Activated CD4-positive, CD25-positive, alpha-beta regulatory T cell treated with anti-CD3 and anti-CD28 coated beads, Interleukin-2, amount 50 U/mL, for 16 hours (primary cell): ENCODE data around the gene PHACTR2.
"Not testable (repeated sequence)": the region's sequence is repeated elsewhere in the genome, so short reads cannot be mapped to it uniquely, and the experiment has no call there.

ENCODE experiments used
- DNase-seq: peaks from one replicate; pipeline ENCODE4 v3.0.0-alpha.2; 2020; ENCODE audit warnings: low read depth, low spot score

The PHACTR2 gene

DNA sequence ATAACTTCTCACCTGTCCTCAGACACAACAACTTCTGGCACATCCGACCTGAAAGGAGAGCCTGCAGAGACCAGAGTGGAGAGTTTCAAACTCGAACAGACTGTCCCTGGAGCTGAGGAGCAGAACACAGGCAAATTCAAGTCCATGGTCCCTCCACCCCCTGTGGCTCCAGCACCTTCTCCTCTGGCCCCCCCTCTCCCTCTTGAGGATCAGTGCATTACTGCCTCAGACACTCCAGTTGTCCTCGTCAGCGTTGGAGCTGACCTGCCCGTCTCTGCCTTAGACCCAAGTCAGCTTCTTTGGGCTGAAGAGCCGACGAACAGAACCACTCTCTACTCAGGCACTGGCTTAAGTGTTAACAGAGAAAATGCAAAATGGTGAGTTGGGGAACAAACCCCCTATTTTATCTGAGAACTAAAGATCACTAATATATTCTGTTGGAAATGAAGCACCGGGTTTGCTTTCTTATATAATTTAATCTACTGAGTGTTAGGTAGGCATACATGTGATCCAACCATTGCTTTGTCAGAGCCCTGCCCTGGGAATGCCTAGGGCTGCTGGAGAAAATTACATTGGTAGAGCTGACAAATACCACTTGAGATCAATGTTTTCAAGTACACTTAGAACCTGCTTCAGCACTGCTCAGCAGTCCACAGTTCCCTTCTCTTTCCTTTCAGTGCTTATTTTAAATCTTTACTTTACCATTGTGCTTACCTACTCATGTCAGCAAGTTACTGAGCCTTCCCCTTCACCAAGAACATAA is 87.8 kb downstream of the PHACTR2 start:
- DNase-seq = no peak

DNA sequence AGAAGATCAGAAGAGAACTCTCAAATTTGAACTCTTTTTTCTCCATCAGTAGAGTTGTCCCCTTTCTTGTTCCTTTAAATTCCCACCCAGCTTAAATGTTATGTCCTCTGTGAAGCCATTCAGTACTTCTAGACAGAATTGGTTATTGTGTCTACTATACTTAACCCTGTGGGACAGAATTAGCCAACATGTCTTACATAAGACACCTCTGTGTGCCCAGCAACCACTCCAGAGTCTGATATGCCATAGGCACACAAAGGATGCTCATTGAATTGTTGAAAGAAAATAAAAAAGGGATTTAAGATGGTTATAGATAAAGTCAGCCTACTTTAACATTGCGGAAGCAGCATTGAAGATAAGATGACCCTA is 88.4 kb downstream of the PHACTR2 start:
- DNase-seq = no peak

DNA sequence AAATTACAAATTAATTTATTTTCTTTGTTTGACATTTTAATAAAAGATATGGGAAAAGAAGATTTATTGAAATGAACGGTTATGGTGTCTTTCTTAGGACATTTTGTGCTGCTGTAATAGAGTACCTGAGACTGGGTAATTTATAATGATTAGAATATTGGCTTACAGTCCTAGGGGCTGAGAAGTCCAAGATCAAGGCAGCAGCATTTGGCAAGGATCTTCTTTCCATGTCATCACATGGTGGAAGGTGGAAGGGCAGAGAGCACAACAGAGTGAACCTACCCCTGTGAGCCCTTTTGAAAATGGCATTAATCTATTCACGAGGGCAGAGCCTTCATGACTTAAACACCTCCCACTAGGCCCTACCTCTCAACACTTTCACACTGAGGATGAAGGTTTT is 89.7 kb downstream of the PHACTR2 start:
- DNase-seq = no peak

DNA sequence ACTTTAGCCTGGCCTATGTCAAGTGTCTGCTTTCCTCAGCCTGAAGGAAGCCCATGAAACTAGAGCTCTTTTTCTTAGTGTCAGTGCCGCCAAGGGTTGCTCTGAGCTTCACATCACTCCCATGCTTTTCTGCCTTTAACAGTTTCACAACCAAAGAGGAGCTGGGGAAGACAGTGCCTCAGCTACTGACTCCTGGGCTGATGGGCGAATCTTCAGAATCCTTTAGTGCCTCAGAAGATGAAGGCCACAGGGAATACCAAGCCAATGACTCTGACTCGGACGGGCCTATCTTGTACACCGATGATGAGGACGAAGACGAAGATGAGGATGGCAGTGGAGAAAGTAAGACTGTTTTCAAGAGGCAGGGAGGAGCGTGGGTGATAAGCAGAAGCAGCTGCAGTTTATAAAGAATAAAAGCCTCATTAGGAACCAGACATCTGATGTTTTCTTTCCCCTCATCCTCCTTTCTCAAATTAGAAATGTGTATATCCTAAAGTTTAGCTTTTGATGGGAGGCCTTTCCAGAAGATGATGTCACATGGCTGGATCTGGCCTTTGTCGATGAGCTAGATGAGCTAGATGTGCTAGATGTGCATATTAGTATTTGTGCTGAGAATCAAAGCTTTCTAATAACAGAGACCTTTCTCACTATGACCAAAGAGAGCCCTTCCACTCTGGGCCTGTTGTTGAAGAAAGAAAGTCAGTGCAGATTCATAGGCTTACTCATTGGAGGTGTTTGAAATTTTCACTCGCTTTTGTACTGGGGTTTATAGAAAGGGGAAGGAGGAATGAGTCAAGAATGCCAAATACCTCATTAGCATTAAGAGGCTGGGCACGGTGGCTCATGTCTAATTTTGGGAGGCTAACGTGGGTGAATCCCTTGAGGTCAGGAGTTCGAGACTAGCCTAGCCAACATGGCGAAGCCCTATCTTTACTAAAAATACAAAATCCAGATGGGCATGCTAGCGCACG is 94.6 kb downstream of the PHACTR2 start:
- no peak for DNase-seq

DNA sequence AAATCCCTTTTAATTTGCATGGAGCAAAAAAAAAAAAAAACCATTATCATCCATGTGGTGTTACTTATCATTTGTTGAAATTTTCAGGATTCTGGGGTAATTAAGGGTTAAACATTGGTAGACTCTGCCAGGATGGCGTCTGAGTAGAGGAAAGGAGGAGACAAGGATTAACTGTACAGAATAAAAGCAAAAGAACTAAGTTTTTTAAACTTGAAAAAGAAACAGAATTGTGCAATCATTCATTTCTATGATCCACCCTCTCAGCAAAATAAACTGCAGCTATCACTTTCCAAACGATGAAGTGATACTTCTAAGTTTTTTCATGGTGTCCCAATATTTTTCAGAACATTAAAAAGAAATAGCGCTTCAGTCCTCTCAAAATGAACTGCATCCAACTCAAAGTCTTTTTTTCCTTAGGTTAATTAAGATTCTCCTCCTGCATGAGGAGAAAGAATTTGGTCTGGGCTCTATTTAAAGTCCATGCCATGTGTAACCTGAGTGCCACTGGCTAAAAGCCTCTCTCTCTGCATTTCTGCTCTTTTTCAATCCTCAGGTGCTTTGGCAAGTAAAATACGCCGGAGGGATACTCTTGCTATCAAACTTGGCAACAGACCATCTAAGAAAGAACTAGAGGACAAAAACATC is 95.9 kb downstream of the PHACTR2 start:
- DNase-seq = no peak

DNA sequence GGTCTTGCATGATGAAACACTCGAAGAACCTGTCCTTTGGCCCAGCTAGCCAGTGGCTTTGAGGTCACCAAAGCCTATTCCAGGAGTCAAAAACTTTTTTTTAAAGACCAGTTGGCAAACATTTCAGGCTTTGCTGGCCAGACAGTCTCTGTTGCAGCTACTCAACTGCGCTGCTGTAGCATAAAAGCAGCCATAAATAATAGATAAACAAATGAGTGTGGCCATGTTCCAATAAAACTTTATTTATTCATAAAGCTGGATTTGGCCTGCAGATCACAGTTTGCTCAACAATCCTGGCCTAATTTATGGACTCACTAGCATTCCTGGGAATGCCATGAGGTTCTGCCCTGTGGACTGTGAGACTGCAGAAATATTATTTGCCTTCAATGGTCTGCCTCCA is 96.6 kb downstream of the PHACTR2 start:
- no peak for DNase-seq

DNA sequence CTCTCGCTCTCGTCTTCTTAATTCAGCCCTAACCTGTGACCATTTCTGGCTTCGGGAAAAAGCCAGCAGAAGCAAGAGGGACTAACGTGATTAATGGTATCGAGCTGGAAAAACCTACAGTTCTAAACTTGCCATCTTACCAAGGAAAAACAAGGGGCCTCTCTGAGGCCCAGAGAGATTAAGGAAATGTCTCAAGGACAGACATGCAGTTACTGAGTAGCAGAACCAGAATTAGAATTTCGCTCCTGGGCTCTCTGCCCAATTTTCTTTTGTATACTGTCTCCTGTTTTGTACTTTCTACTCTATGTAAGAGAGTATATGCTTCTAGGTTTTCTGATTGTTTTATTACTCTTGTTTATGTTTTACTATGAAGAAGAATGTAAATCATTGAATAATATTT is 97.6 kb downstream of the PHACTR2 start:
- no peak for DNase-seq

DNA sequence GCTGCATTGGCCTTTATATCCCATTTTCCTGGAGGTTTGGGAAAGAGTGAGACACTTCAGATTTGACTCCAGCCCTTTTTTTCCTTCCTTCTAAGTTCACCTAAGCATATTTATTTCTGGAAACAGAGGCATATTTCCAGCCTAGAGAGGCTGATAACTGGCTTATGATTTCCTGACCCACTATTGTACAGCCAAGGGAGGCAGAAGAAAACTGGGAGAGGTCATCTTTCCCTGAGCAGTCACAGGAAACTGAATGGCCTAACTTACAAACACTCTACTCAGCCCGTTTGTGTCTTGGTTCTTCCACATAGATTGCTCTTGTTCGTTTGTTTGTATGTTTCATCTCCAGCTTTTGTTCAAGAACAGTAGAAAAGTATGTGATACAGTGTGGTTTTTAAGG is 101.2 kb downstream of the PHACTR2 start:
- no peak for DNase-seq

DNA sequence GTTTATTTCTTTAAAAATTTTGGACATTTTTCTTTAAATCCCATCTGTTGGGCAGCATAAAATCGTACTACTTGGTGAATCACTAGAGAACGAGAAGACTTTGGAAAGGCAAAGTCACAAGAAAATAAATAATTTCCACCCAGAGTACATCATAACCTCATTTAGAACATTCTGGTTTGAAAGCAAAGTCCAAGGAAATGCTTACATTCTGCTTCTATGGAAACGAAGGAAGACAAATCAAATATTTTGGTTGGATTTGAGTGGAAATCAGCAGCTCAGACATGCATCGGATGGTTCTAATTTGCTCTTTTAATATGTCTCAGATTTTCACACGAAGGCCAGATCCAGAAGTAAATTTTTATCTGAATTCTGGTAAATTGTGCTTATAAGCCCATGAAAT is 104.7 kb downstream of the PHACTR2 start:
- DNase-seq = no peak

DNA sequence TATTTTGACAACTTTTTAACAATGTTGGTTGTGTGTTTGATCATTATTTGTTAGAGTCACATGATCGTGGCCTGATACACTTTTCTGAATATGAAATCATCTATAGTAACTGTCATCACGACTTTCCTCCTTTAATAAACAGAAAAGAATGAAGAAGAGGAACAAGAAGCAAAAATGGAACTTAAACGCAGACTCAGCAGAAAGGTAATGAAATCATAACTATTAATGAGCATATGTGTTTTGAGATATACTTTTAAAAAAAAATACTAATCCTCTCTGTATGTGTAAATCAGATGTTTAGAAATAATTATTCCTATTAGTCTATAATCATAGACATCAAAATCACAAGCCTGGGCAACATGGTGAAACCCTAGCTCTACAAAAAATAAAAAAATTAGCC is 105.3 kb downstream of the PHACTR2 start:
- DNase-seq = no peak

DNA sequence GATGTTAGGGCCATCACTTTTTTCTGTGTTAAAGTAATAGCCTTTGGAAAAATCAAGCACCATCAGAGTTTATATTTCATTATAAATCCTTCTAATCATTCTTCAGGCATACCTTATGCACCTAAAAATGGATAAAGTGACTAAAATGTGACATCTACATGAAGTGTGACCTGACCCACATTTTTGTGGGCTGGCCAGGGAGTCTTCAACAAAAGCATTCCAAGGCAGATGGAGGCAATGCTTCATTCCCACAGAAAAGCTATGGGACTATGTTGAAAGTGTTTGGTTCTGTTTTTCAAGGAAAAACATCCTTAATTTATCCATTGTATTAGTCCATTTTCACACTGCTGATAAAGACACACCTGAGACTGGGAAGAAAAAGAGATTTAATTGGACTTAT is 106.6 kb downstream of the PHACTR2 start:
- no peak for DNase-seq

DNA sequence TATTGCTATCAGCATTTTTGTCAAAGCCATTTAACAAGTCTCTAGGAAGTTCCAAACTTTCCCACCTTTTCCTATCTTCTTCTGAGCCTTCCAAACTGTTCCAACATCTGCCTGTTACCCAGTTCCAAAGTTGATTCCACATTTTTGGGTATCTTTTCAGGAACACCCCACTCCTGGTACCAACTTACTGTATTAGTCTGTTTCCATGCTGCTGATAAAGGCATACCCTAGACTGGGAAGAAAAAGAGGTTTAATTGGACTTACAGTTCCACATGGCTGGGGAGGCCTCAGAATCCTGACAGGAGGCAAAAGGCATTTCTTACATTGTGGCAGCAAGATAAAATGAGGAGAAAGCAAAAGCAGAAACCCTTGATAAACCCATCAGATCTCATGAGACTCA is 108.6 kb downstream of the PHACTR2 start:
- not testable (repeated sequence) for DNase-seq

DNA sequence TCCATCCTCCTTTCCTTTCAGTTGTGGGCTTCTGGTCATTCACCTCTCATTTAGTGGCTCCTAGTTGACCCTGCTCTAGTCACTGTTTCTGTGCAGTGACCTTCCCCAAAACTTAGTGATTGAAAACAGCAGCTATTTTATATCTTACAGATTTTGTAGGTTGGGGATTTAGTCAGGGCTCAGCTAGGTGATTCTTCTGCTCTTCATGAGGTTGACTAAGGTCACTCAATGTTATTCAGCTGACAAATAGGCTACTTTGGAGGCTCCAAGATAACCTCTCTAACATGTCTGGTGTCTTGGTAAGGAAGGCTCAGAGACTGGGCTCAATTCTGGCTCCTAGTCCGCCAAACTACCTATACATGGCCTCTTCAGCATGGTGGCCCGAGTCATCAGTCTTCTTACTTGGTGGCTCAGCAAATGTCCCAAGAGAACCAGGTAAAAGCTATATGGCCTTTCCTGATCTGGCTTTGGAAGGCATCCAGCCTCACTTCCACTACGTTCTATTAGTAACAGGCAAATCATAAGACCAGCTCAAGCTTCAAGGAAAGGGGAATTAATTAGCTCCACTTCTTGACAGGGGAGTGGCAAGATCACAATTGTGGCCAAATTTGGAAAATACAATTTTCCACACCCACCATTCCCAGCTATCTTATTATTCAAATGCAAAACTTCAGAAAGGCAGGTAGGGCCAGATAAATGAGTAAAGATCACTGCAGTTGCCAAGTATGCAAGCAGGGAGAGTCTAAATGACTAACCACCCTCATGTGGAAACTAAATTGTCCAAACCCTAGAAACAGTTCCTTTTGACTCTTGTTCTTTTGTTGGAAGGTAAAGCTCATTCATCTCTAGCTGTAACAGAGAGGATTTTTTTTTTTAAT is 114.9 kb downstream of the PHACTR2 start:
- DNase-seq = no peak

DNA sequence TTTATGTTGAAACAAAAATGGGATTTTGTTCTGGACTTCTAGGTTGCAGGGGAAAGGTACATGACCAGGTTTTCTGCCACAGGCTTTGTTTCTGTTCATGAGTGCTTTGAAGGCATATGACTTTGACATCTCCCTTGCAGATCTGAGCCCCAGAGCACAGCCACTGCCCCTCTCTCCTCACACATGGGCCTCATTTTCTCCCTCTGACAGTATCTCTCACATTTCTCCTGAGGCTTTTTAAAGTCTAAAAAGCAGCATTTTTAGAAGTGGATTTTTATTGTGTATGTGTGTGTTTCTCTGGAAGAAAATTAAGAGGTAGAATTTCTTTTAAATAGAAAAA is 115.5 kb downstream of the PHACTR2 start:
- no peak for DNase-seq

DNA sequence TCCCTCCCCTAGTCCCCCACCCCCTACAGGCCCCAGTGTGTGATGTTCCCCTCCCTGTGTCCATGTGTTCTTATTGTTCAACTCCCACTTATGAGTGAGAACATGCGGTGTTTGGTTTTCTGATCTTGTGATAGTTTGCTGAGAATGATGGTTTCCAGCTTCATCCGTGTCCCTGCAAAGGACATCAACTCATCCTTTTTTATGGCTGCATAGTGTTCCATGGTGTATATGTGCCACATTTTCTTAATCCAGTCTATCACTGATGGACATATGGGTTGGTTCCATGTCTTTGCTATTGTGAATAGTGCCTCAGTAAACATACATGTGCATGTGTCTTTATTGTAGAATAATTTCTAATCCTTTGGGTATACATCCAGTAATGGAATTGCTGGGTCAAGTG is 118.8 kb downstream of the PHACTR2 start:
- not testable (repeated sequence) for DNase-seq

DNA sequence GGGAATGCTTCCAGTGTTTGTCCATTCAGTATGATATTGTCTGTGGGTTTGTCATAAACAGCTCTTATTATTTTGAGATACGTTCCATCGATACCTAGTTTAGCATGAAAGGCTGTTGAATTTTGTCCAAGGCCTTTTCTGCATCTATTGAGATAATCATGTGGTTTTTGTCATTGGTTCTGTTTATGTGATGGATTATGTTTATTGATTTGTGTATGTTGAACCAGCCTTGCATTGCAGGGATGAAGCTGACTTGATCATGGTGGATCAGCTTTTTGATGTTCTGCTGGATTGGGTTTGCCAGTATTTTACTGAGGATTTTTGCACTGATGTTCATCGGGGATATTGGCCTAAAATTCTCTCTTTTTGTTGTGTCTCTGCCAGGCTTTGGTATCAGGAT is 120.7 kb downstream of the PHACTR2 start:
- DNase-seq = not testable (repeated sequence)

DNA sequence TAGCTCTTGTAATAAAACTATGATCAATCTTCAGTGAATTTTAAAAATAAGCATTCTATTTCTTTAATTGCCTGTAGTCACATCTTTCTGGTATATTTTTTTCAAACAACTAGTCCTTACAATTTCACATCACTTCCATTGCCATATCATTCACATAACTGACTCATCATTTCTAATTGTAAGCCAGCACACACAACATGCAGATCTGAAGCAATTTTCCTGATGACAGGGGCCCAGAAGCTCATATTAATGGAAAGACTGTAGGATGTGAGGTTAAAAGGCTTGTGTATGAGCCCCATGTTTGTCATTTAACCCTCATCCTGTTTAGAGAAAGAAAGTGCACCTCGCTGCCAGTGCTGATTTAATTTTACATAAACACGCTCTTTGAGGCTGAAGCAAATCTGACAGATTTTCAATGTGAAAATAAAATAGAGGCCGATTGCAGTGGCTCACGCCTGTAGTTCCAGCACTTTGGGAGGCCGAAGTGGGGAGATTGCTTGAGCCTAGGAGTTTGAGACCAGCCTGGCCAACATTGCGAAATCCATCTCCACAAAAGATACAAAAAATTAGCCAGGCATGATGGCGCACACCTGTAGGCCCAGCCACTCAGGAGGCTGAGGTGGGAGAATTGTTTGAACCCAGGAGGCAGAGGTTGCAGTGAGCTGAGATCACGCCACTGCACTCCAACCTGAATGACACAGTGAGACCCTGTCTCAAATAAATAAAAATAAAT is 125.2 kb downstream of the PHACTR2 start:
- DNase-seq = no peak

DNA sequence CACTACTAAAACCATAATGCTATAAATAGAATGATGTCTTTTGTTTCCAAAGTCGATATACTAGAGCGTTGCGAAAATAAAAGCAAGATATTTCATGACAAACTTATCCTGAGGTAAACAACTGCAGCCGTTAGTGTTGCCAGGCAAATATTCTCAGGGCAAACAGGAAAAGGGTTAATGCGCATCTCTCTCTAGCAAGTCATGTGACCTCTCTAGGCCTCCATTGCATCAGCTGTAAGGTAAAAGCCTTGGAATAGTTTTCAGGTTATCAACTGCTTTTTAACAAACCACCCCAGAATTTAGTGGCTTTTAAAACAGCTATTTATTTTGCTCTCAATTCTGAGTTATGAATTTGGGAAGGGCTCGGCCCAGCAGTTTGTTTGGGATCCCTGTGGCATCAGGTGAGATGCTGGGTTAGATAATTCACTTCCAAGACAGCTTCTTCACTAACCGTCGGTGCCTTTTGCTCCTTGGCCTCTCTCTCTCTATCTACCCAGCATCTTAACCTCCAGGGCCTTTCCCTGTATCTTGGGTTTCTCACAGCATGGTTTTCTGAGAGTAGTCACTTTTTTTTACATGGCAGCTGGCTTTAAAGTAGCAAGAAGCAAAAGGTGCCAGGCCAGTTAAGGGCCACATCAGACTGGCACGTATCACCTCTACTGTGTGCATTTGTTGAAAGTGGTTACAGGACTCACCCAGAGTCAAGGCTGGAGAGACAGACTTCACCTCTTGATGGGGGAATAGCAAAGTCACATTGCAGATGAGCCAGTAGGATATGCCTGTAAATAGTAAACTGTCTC is 126.2 kb downstream of the PHACTR2 start:
- DNase-seq = no peak

DNA sequence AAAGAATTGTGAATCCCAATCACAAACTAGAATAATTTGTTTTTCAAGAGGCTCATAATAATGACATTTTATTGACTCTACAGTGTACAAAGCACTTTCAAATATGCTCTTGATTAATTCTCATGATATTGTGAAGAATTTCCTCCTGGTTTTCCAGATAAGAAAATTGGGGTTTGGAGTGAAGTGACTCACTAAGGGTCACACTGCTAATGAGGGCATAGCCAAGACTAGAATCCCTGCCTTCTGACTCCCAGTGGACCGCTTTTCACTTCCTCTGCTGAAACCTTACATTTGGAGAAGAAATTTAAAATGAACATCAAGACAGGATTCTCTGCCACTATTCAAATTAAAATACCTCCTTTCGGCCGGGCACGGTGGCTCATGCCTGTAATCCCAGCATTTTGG is 127.1 kb downstream of the PHACTR2 start:
- no peak for DNase-seq
